ENCODE measurements around the gene LGALS8.

DNA sequence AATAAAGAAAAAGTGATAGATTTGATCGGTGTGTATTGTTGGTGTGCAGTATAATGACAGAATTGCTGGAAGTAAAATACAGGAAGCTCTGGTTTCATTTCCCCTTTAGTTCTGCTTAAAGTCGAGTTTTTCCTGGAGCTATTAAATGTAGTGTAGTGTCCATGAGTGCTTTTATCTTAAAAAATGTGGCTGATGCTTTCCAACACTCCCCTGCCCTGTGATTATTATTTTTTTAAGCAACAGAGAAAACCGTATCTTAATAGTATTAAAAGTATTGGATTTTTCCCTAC, 1.1 kb downstream of the LGALS8 start:
- TF ChIP-seq, protein P1, sequence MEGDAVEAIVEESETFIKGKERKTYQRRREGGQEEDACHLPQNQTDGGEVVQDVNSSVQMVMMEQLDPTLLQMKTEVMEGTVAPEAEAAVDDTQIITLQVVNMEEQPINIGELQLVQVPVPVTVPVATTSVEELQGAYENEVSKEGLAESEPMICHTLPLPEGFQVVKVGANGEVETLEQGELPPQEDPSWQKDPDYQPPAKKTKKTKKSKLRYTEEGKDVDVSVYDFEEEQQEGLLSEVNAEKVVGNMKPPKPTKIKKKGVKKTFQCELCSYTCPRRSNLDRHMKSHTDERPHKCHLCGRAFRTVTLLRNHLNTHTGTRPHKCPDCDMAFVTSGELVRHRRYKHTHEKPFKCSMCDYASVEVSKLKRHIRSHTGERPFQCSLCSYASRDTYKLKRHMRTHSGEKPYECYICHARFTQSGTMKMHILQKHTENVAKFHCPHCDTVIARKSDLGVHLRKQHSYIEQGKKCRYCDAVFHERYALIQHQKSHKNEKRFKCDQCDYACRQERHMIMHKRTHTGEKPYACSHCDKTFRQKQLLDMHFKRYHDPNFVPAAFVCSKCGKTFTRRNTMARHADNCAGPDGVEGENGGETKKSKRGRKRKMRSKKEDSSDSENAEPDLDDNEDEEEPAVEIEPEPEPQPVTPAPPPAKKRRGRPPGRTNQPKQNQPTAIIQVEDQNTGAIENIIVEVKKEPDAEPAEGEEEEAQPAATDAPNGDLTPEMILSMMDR (IDR thresholded peaks at IDR 0.05): no peak
- TF ChIP-seq POLR2A (IDR thresholded peaks at IDR 0.05): no peak
